Daoy (cell line): ENCODE measurements around the gene HSD3B1. TPM values are rescaled to one million over a fixed set of nuclear protein-coding genes. Genes with fewer than 3 reads are reported as not detected.

Source experiments
- DNase-seq: peaks from one replicate; pipeline ENCODE4 v3.0.0-alpha.2; 2015; ENCODE audit warnings: low read depth
- total RNA-seq: library from RNA; depleted of rRNA; stranded (reverse); fragments of >200 nt; shearing (Covaris generic); gene quantifications from 2 replicates; pipeline ENCODE4 v1.2.3, GENCODE V29; 2014; rRNA removed

Gene HSD3B1
- total RNA-seq, result not detected in 2 replicates

DNA sequence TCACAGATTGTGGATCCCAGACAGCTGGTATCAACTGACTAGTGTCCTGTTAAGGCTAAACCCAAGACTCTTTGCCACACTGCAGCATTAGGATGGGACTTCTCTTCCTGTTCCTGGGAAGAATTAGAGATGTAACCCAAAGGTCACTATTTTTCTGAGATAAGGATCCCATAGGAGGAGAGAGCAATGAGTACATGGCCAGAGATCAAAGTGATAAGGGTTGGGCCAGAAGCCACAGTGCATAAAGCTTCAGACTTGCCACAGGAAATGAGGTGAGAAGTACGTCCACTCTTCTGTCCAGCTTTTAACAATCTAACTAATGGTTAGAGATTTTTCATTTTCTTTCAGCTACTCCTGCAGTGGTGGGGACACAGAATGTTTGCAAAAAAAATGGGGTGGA, at the start of gene HSD3B1:
Gene HSD3B1 (plus strand): TSS at position 270 of the 400 bp plus-strand sequence. CDS start 267 bp downstream, outside the sequence.
- DNase-seq, result no peak

DNA sequence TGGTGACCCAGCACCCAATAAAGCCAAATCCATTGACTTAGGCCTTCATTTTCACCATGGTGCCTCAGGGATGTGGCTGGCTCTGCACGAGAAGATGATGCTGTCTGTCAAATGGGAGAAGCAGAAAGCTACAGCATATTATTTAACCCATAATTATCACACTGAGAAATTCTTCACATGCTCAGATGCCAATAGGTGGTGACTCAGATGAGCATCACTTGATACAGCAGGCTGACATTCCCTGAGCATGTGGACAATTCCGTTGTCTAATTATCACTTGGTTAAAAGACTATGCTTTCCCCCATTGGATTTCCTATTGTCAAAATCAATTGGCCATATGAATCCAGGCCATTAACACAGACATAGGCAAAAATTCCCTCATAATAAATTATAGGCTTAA, 44.0 kb upstream of the HSD3B1 start:
- peak; percentile 25 for DNase-seq

DNA sequence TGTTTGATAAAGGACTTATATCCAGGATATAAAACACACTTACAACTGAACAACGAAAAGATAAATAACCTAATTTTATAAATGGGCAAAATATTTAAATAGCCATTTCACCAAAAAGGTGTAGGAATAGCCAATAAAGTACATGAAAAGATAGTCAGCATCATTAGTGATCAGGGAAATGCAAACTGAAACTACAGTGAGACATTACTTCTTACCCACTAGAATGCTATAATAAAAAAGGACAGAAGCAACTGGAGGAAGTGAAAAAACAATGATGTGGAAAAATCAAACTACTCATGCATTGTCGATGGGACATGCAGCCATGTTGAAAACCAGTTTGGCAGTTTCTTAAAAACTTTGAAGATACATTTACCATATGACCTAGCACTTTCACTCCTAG, 43.4 kb upstream of the HSD3B1 start:
- no peak for DNase-seq

DNA sequence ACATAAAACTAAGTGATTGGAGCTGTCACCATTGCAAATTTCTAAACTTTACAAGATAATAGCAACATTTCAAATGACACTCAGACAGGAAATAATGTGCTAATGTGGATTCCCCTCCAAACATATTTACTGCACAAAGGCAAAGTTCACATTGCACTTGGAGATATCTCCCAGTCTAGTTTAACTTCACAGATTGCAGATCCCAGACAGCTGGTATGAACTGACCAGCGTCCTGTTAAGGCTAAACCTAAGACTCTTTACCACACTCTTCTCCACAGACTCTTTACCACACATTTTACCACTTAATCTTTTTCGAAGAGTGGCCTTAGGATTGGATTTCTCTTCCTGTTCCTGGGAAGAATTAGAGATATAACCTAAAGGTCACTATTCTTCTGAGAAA, 40.6 kb upstream of the HSD3B1 start:
- DNase-seq, result no peak

DNA sequence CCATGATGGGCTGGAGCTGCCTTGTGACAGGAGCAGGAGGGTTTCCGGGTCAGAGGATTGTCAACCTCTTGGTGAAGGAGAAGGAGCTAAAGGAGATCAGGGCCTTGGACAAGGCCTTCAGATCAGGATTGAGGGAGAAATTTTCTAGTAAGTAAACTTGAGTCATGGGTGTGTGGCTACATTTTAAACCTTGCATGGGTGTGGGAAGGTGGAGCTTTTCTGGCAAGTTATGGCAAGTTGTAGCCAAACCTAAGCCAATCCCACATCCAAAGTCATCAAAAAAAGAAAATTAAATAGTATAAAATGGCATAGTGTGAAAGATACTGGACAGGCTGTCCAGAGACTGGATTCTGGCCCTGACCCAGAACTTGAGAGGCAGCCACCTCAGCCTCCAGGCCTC, 39.8 kb upstream of the HSD3B1 start:
- no peak for DNase-seq

DNA sequence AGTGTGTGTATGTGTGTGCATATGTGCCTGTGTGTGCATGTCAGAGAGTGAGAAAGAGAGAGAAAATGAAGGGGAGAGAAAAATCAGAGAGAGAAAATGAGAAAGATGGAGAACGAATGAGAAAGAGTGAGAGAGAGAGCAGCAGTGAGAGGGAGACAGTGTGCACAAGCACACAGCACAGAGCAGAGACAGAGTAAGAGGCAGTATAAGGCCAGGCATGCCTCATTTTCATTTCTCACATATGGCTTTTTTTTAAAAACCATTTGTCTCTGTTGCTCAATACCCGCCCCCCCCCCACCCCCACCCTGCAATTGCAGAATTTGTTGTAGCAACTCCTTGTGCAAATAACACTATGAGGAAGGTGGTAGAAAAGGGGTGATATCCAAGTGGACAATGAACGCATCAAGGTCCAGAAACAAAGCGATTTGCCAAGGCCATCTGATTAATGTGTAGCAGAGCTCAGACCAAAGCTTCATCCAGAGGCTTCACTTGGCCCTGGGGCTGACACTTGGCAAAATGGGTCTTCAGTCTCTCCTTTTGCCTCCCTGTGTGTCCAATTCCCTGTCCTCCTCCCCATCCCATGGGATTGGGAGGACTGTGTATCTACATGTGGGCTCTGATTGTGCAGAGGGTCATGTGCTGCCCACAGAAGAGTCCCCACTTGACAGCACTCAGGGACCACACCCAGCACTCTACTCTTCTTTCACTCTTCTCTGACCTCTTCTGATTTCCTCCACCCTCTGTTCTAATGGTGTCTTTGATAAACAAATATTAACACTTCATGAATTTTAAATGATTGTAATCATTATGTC, 38.9 kb upstream of the HSD3B1 start:
- no peak for DNase-seq

DNA sequence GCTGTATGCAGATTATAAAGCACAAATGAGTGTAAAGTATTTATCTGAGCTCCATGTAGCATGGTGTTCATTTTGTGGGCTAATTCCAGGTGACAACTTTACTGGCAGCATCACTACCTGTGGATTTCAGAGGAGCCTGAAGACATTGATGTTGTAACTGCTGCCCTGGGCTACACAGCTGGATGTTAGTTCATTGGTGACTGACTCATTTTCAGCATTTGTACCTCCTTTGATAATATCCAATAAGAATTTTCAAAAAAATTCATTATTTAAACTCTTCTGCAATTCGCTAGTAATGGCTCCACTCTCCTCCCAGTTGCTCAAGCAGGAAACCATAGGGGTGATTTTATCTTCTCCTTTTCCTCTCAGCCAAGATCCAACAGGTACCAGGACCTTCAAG, 37.3 kb upstream of the HSD3B1 start:
- DNase-seq, result no peak

DNA sequence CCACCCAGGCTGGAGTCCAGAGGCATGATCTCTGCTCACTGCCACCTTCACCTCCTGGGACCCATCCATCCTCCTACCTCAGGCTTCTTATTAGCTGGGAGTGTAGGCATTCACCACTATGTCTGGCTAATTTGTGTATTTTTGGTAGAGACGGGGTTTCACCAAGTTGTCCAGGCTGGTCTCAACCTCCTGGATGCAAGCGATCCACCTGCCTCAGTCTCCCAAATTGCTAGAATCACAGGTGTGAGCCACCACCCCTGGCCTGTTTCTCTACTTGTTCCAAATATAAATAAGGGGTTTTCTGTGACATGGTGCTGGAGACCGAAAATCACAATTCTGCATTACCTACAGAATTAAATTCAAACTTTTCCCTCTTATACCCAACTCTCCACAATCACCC, 36.6 kb upstream of the HSD3B1 start:
- no peak for DNase-seq

DNA sequence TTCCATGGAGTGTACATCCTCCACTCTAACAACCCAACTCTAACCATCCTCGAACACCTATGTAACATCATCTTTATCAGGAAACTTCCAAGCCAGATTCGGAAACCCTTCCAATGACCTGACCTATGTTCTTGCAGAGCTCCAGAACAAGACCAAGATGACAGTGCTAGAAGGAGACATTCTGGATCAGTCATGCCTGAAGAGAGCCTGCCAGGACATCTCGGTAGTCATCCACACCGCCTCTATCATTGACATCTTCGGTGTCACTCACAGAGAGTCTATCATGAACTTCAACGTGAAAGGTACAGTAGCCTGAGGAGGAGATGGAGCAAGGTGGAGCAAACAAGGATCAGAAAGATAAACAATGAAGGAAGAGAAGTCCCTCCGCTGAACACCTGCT, 36.1 kb upstream of the HSD3B1 start:
- no peak for DNase-seq

DNA sequence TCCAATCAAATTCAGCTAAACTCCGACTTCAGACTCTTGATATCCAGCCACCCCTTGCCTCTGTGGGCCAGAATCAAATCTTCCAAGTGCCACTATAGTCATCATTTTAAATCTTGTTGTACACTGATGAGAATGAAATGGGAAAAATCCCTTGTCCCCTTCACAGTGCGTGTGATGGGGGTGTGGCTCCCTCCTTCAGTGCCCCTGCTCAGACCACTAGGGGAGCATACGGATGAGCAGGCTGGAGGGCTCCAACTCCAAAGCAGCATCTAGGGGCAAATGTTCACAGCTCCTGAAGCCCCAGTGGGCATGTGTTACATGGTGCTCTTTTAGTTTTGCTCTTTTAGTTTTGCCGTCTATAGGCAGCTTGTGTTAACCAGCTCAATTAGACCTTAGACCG, 35.4 kb upstream of the HSD3B1 start:
- no peak for DNase-seq

DNA sequence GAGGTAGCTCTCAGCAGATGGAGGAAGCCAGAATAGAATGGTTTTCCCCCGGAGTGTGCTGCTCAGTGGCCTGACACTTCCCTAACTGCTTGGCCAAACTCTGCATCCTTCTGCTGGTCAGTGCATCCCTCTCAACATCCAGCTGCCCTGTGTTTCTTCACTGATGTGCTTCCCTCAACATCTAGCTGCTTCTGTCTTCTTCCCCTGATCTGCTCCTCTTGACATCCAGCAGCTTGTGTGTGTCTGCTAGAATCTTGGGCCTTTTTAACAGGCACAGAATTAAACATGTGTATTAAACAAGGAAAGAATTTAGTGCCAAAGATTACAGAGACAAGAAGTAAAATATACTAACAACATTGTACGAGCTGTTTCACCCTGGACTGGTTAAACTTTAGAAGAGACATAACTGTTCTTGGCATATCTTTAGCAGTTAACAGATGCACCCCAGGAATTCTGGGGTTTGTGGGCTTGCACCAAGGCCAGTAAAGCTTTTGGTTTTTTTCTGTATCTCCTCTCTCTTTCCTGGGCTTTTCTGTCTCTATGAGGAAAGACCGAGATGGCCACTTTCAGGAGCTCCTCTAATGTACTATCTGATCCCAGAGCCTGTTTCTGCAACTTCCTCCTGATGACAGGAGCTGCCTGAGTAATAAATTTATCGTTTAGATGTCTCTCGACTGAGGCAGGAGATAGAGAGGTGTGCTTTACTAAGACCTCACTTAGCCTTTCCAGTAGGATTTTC, 34.8 kb upstream of the HSD3B1 start:
- no peak for DNase-seq

DNA sequence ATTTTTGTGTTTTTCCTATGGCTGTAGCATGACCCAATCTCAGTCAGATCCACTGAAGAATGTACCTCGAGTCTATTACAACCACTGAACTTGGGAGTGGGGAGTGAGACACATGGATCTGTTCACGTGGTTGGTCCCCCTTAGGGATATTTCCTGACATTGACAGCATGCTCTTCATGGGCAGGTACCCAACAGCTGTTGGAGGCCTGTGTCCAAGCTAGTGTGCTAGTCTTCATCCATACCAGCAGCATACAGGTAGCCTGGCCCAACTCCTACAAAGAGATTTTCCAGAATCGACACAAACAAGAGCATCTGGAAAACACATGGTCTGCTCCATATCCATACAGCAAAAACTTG, 34.2 kb upstream of the HSD3B1 start:
- no peak for DNase-seq

DNA sequence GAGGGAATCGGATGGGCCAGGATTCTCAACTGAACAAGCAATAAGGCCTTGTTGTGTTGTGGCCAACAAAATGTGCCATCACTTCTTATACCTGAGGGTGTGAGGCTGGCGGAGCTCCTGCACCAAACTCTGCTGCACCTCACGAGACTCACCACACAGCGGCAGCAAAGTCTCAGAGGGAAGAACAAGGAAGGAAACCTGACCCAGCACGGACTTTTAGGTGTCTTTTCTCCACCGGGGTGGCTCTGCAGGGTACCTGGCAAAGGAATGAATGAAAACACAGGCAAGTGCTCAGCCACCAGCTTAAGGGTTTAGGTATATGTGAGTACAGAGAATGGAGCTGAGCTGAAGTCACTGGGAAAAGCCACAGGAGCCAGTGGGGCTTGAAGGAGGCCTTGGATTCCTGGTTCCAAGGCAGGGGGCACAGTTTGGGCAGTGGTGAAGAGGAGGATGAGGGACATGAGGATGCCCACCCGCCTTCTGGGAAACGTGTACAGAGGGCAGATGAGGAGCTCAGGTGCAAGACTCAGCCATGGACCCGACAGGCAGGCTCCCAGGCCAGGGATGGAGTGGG, 31.1 kb upstream of the HSD3B1 start:
- peak; percentile 78 for DNase-seq

DNA sequence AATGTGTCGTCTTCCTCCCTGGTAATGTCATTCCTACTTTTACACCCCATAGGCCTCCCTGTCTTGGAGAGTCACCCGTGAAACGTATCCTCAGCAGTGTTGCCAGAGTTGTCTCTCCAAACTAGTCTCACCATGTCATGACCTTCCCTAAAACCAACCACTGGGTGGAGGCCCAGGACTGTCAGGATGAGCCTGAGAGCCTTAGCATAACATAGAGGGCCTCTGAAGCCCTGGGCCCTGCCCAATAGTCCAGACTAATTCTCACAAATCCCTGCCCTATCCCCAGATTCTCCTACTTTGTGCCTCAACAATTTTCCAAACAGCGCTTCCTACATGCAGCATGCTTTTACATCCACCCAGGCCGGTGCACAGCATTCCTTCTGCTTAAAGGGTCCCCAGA, 29.3 kb upstream of the HSD3B1 start:
- DNase-seq, result no peak

DNA sequence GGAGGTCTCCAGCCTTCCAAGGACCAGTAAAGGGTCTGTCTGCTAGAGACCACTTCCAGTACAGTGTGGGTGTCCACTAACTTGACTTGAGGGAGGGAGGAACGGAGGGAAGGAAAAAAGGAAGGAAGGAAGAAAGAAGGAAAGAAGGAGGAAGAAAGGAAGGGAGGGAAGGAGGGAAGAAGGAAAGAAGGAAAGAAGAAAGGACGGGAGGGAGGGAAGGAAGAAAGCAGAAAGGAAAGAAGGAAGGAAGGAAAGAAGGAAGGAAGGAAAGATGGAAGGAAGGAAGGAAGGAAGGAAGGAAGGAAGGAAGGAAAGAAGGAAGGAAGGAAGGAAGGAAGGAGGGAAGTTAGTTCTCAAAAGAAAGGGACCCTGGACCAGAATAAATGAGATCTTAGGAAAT, 26.8 kb upstream of the HSD3B1 start:
- DNase-seq, result no peak

DNA sequence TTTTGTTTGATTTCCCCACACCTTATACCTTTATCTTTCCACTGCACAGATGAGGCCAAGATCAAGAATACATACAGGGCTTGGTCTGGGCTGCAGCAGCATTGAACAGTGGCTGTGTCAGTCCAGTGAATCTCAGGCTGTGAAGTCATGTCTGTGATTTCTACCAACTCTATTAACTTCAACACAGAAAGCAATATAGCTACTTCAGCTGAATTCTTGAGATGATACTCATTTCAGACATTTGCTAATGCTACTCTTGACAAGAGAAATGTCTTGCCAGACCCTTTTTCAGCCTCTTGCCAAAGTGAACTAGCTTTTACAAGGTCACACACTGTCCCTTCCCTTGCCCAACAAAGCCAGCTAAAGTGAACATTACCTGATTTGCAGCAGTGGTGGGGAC, 25.1 kb upstream of the HSD3B1 start:
- no peak for DNase-seq

DNA sequence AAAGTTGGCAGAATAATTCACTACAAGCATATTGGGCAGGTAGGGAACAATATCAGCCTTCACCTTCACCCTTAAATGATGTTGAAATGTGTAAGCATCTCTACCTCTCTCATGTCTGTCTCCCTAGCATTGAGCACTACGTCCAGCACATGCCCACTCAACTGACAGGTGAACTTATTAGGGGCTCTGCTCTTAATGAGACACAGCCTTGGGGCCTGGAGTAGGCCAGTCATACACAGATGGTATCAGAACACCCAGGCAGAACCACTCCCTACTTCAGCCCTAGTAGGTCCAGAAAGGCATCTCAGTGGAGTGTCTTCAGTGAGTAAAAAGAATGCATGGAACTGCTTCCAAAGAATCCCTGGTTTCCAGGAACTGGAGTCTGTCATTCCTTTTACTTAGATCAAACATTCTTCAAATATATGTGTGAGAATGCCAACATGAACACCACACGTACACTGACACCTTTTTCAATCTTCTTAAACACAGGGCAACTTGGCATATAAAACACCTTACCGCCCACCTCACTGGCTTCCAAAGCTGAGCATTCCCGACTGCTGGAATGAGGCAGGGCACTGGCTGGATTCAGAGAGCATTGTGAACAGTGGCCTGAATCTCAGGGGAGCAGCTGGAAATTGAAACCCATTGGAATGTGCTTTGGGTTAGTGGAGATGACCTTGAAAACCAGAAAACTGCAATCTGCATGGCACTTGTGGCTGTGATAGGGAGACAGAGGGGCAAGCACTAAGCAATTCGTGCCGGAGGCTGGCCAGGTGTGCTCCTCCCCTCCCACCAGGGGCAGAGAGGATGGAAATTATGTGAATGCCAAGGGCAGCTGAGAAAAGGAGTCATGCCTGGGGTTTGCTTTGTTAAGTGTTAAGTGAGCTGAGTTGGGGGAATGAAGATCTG, 24.2 kb upstream of the HSD3B1 start:
- no peak for DNase-seq

DNA sequence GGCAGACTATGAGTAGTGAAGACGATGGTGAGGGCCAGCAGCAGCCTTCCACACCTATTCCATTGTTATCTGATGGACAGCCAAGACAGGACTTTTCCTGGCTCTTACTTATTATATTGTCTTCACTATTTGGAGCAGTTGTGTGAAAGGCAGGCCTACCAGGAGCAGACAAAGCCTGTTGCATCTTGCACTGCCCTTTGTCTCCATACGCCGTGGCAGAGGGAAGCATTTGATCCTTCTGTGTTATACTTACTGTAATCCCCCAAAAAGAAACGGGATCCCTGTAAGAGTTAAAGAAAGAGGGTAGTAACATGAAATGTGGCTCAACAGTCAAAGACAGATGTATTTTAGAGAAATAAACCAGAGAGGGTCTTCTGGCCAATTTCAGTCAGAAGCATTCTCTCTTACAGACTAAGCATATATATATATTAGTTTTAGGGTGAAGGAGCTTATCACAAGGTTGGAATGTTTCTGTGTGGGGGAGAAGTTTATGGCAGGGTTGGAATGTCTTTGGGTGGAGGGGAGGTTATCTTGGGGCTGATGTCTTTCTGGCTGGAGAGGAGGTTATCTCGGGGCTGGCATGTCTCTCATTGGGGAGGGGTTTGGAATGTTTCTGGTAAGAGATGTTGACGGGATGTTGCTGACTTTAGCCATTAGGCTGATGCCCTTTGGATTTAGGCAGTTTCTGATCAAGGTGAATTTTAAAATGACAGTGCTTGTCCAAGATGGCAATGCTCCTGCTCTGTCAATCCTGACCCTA, 23.4 kb upstream of the HSD3B1 start:
- DNase-seq, result no peak

DNA sequence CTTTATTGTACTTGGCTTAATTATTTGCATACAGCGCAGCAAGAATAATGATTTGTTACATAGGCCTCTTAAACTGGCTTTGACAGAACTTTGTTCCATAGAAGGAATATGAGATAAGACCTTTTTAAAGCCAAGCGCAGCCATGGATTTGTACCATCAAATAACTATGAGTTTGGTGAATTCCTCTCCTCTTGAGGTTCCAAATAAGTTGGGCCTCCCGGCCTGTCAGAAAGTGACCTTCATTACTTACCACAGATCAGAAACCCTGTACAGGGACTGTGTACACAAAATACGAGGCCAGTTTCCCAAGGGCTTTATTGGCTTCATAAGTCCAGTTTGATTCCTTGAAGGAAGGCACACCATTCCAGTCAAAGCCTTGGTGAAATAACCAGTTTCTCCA, 21.8 kb upstream of the HSD3B1 start:
- no peak for DNase-seq

DNA sequence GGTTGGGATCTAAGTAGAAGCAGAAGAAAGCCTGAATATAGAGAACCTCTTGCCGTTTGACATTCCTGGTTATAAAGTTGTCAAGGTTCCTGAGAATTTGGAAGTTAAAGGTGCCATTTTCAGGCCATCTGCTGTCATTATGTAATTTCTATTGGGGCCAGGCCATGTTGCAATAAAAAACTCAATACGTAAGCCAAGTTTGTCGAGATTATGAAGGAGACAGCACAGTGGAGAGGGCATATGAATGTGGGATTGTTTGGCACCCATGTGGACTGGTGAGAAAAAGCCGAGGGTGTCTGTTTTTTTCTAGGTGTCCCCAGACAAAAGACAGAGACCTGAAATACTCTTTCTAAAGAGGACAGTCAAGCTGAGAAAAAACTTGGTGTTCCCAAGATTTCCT, 18.8 kb upstream of the HSD3B1 start:
- DNase-seq, result no peak

DNA sequence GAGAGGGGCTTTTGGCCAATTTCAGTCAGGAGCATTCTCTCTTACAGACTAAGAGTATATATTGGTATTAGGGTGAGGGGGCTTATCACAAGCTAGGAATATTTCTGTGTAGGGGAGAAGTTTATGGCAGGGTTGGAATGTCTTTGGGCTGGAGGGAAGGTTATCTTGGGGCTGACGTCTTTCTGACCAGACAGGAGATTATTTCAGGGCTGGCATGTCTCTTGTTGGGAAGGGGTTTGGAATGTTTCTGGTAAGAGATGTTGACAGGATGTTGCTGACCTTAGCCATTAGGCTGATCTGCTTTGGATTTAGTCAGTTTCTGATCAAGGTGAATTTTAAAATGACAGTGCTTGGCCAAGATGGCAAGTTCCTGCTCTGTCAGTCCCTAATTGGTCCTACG, 17.8 kb upstream of the HSD3B1 start:
- no peak for DNase-seq
